Gastrocnemius medialis (tissue), 4 donors: ENCODE measurements around the gene GPR158.

ENCODE experiments used
- POLR2A ChIP-seq, 2 donors: fragments of 450-650 bp; IDR thresholded peaks; one replicate each; pipeline ENCODE4 v1.6.1; 2017; ENCODE audit warnings: antibody characterized with exemption in 2 of 2, mild to moderate bottlenecking in 2 of 2, moderate library complexity in 2 of 2
- TF ChIP-seq, protein P1 (sequence below), 5 experiments: fragments of 450-650 bp in 3 of 5; fragments of 200-600 bp in 2 of 5; sonication (generic) in 2 of 5; IDR thresholded peaks in 4 of 5; conservative IDR thresholded peaks in 1 of 5; 1 replicate in 4 of 5; 2 replicates in 1 of 5; pipeline ENCODE4 v1.5.1; 2016 to 2019; ENCODE audit warnings: antibody characterized with exemption in 5 of 5, mild to moderate bottlenecking in 3 of 5, moderate library complexity in 3 of 5

DNA sequence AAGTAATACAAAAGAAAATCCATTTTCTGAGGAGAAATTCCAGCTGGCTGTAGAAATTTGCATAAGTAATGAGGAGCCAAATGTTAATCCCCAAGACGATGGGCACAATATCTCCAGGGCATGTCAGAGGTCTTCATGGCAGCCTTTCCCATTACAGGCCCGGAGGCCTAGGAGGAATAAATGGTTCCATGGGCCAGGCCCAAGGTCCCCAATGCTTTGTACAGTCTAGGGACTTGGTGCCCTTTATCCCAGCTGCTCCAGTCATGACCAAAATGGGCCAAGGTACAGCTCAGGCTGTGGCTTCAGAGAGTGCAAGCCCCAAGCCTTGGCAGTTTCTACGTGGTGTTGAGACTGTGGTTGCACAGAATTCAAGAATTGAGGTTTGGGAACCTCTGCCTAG lies 182.5 kb downstream of the GPR158 start:
- no peak for TF ChIP-seq POLR2A (IDR thresholded peaks at IDR 0.05)
- TF ChIP-seq, protein P1, sequence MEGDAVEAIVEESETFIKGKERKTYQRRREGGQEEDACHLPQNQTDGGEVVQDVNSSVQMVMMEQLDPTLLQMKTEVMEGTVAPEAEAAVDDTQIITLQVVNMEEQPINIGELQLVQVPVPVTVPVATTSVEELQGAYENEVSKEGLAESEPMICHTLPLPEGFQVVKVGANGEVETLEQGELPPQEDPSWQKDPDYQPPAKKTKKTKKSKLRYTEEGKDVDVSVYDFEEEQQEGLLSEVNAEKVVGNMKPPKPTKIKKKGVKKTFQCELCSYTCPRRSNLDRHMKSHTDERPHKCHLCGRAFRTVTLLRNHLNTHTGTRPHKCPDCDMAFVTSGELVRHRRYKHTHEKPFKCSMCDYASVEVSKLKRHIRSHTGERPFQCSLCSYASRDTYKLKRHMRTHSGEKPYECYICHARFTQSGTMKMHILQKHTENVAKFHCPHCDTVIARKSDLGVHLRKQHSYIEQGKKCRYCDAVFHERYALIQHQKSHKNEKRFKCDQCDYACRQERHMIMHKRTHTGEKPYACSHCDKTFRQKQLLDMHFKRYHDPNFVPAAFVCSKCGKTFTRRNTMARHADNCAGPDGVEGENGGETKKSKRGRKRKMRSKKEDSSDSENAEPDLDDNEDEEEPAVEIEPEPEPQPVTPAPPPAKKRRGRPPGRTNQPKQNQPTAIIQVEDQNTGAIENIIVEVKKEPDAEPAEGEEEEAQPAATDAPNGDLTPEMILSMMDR (IDR thresholded peaks at IDR 0.05 in 4 of 5, conservative IDR thresholded peaks at IDR 0.05 in 1 of 5), result no peak
